Psoas muscle (tissue), 8 donors: ENCODE measurements around the gene LGR4. TPM values are rescaled to one million over a fixed set of nuclear protein-coding genes. Genes with fewer than 3 reads are reported as not detected.

ENCODE experiments used
- ATAC-seq, 4 donors: fragments of 200-7000 bp; cut with Tn5 transposase; one replicate each; pipeline ENCODE4 v1.9.1; 2020; ENCODE audit warnings: moderate library complexity in 3 of 4, mild to moderate bottlenecking in 2 of 4
- DNase-seq, 2 donors: peaks; one replicate each; pipeline ENCODE4 v3.0.0-alpha.2; 2020
- H3K27ac ChIP-seq: fragments of 200-600 bp; one replicate; pipeline ENCODE4 v1.8.0; 2022
- H3K27me3 ChIP-seq, 3 donors: fragments of 200-600 bp in 1 of 3; one replicate each; pipeline versions ENCODE4 v1.6.1 to v1.8.0; 2013 to 2022; ENCODE audit warnings: low read length in 2 of 3, mild to moderate bottlenecking in 2 of 3, moderate library complexity in 1 of 3; ENCODE audit not compliant: insufficient read depth in 3 of 3
- H3K36me3 ChIP-seq, 2 donors: fragments of 200-600 bp in 1 of 2; one replicate each; pipeline versions ENCODE4 v1.6.1 to v1.8.0; 2013 to 2022; ENCODE audit warnings: low read depth in 1 of 2, mild to moderate bottlenecking in 1 of 2, moderate library complexity in 1 of 2; ENCODE audit not compliant: insufficient read depth in 1 of 2
- H3K4me1 ChIP-seq: fragments of 200-600 bp; one replicate; pipeline ENCODE4 v1.8.0; 2022
- H3K4me3 ChIP-seq: fragments of 200-600 bp; one replicate; pipeline ENCODE4 v1.8.0; 2022; ENCODE audit warnings: mild to moderate bottlenecking
- H3K9me3 ChIP-seq: fragments of 200-600 bp; one replicate; pipeline ENCODE4 v1.8.0; 2022
- CTCF ChIP-seq: fragments of 200-600 bp; IDR thresholded peaks from one replicate; pipeline ENCODE4 v1.8.0; 2022; ENCODE audit warnings: antibody characterized with exemption
- WGBS, 3 donors: extraction: QIAGEN DNeasy Blood & Tissue Kit; methylation state at CpG; one replicate each; pipeline versions ENCODE4 v1.1.6 to v1.1.7; 2013; 5-methylcytosine and 5-hydroxymethylcytosine counted together
- intact Hi-C, 2 donors: fragments of 100-400 bp; cut with DNase I; formaldehyde crosslinking; loops; one replicate each; pipeline versions ENCODE4 v1.11.0 to v1.14.2; 2022
- polyA plus RNA-seq, 3 donors: library from polyadenylated mRNA; stranded (reverse); fragments of 200-250 nt; gene quantifications; one replicate each; pipeline ENCODE4 v1.2.3, GENCODE V29; 2013
- total RNA-seq, 4 donors: library from RNA; stranded (reverse); fragmentation: NEBNext Ultra II Directional in 2 of 4; extraction: Animal tissue kit (Norgen Biotek cat#: 25700) in 2 of 4; gene quantifications; one replicate each; pipeline versions ENCODE4 v1.2.1 to v1.2.4, GENCODE V29; 2021 to 2023
- donor health status: healthy with polysubstance abuse.
- donor health status: DM: no; HTN: no; CAD: no; lungs with moderate emphysema.
- donor health status: Bipolar disorder and iron deficiency.
- donor health status: healthy.
- donor health status: DM: yes; HTN: yes; CAD: no.
- donor health status: DM: no; HTN: no; CAD: no.
- donor health status: DM: no; HTN: no; CAD: no.
- donor health status: DM: yes; HTN: yes; CAD: no.

The LGR4 gene
- total and polyA plus RNA-seq, 7 donors: 3.9 to 15.2 (median 8.0) TPM

DNA sequence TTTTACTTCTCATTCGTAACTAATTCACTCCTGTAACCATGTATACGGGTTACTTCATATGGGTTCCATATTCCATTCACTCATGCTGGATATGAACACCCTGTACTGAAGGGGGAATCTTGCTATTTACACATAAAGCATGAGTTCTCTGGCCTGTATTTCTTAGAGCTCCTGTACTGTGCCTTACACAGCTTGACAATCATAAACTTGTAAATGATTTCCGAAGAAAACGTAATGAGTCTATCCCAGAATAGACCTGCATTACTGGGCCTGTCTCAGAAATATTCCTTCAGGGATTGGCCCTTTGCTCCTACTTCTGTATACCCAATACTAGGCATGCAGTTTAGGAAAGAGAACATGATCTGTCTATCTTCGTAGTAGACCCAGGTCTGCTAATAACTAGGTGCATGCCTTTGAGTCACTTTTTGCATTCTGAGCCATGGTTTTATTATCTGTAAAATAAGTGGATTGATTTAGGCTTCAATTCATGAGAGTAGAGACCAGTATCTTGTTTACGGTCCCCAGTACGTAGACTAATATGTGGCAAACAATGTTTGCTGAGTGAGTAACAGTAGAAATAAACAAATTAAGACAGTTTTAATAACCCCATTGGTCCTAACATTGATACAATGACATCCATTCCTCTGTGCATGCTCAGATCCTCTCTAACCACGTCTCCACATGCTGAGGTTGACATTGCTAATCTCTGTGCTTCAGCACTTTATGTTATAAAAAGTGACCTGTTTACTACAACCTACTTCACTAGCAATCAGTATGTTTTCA lies 110.8 kb downstream of the LGR4 start:
- Histone ChIP-seq H3K27ac (no peak overlapping the region), H3K36me3 (no peaks in the 10 kb centered on the region), H3K4me3 (no peak overlapping the region), H3K27me3 (no peaks in the 10 kb centered on the region), H3K9me3 (no peaks in the 10 kb centered on the region), H3K4me1 (peaks cover 5% of the 10 kb centered on the region)
- intact Hi-C loops: loop anchor here (5.0 to 10.0 kb wide), 2 partner anchors 110 to 113 kb away; partner anchors contain the start of gene LGR4 (in 2 of the 2)
- no peak for TF ChIP-seq CTCF
- DNase-seq: no peak
- no peak for ATAC-seq
- 66 to 72% (median 66%) methylated on average over 8 of the region's 8 CpGs for WGBS, 3 donors

GRCh38 chr11:27358296-27358695 lies 114.3 kb downstream of the LGR4 start:
- 88 to 99% (median 97%) methylated on average over 1 of the region's 1 CpG for WGBS, 3 donors
- intact Hi-C loops: no loop called here
- no peaks in the 10 kb centered on the region for H3K36me3 ChIP-seq

DNA sequence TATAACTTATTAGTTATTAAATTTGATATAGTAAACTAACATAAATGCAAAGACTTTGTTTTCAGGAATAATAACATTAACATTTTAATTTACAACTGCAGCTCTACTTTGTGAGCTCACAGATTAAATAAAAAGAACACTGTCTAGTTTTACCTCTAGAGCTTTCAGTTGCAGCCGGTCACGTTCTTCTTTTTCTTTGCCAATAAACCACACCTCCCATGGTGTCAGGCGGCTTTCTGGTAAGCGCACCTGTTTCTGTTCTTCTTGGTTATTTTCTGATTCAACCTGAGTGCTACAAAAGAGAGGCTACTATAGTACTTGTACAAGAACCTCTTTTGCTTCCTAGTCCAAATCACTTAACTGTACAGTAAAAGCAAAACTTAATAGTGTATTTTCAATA lies 115.3 kb downstream of the LGR4 start:
- Histone ChIP-seq H3K4me3 (no peak overlapping the region), H3K4me1 (peaks cover 7% of the 10 kb centered on the region), H3K27me3 (no peaks in the 10 kb centered on the region), H3K27ac (peak overlapping the region; percentile 17), H3K9me3 (no peaks in the 10 kb centered on the region), H3K36me3 (no peaks in the 10 kb centered on the region)
- WGBS, 3 donors: 21 to 49% (median 33%) methylated on average over 4 of the region's 4 CpGs
- ATAC-seq (peak in 3 of 4 donors; percentile 77 to 90 (median 81)), DNase-seq (no peak)
- intact Hi-C loops: no loop called here
- TF ChIP-seq CTCF: no peak

More at GRCh38 chr11:27358296-27358695, 114.3 kb downstream of the LGR4 start:
- Histone ChIP-seq H3K27me3 (no peaks in the 10 kb centered on the region), H3K4me1 (peaks cover 7% of the 10 kb centered on the region), H3K4me3 (no peak overlapping the region), H3K27ac (no peak overlapping the region), H3K9me3 (no peaks in the 10 kb centered on the region)
- ATAC-seq (no peak), DNase-seq (no peak)
- TF ChIP-seq CTCF: no peak

DNA sequence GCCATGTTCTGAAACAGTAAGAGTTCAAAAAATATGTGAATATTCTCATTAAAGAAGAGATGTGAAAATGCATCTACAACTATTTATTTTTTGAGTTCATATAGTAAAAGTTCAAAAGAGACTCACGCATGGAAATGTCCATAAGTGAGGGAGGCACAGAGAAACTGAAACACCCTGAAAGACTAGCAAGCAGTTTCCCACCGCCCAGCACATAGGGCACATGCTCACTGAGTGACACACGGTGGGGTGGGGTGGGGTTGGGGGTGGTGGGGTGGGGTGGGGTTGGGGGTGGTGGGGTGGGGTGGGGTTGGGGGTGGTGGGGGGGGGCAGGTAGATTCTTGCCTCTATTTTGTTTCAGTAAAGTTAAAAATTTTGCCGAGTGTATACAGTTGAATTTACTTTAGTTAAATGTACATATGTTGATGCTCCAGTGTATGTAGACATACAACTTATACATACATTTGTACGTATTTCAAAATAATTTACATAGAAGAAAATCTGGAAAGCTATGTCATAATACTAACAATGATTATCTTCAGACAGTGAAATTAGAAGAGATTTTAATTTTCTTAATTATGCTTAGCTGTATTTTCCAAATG lies 115.9 kb downstream of the LGR4 start:
- Histone ChIP-seq H3K36me3 (no peaks in the 10 kb centered on the region), H3K9me3 (no peaks in the 10 kb centered on the region), H3K27me3 (no peaks in the 10 kb centered on the region), H3K4me1 (peaks cover 7% of the 10 kb centered on the region), H3K4me3 (no peak overlapping the region), H3K27ac (peak overlapping the region; percentile 17)
- WGBS, 3 donors: 75 to 88% (median 83%) methylated on average over 5 of the region's 5 CpGs
- TF ChIP-seq CTCF: no peak
- DNase-seq (no peak), ATAC-seq (no peak)
- intact Hi-C loops: no loop called here
